IMR-90 (cell line): ENCODE results near the gene C10orf88.

Experiments used
- BHLHE40 ChIP-seq: fragments of 150-350 bp; IDR thresholded peaks from 2 replicates; pipeline ENCODE4 v1.6.1; 2016; ENCODE audit warnings: mild to moderate bottlenecking, low read depth, low read length
- CEBPB ChIP-seq: IDR thresholded peaks from 2 replicates; pipeline ENCODE4 v1.6.1; 2012; ENCODE audit warnings: low read depth, low read length, improper control_type of control experiment
- CHD1 ChIP-seq: IDR thresholded peaks from 2 replicates; pipeline ENCODE4 v1.6.1; 2012; ENCODE audit warnings: low read depth, low read length, improper control_type of control experiment
- MAFK ChIP-seq: IDR thresholded peaks from 2 replicates; pipeline ENCODE4 v1.6.1; 2012; ENCODE audit warnings: low read depth, low read length, improper control_type of control experiment
- MAZ ChIP-seq: IDR thresholded peaks from 2 replicates; pipeline ENCODE4 v1.6.1; 2012; ENCODE audit warnings: low read depth, mild to moderate bottlenecking, low read length, improper control_type of control experiment, moderate library complexity, borderline replicate concordance
- MXI1 ChIP-seq: IDR thresholded peaks from 2 replicates; pipeline ENCODE4 v1.6.1; 2012; ENCODE audit warnings: low read depth, mild to moderate bottlenecking, low read length, moderate library complexity, borderline replicate concordance
- POLR2A ChIP-seq: IDR thresholded peaks from 2 replicates; pipeline ENCODE4 v1.6.1; 2012; ENCODE audit warnings: mild to moderate bottlenecking, low read depth, low read length
- RAD21 ChIP-seq: IDR thresholded peaks from 2 replicates; pipeline ENCODE4 v1.6.1; 2012; ENCODE audit warnings: low read length, improper control_type of control experiment
- RCOR1 ChIP-seq: IDR thresholded peaks from 2 replicates; pipeline ENCODE4 v1.6.1; 2012; ENCODE audit warnings: mild to moderate bottlenecking, low read length, improper control_type of control experiment; ENCODE audit not compliant: insufficient replicate concordance
- RFX5 ChIP-seq: IDR thresholded peaks from 2 replicates; pipeline ENCODE4 v1.8.0; 2012; ENCODE audit warnings: low read depth, mild to moderate bottlenecking, low read length, moderate library complexity
- SMC3 ChIP-seq: fragments of 150-350 bp; IDR thresholded peaks from 2 replicates; pipeline ENCODE4 v1.6.1; 2016; ENCODE audit warnings: low read depth, mild to moderate bottlenecking, antibody characterized with exemption, low read length, moderate library complexity
- USF2 ChIP-seq: fragments of 150-350 bp; IDR thresholded peaks from 2 replicates; pipeline ENCODE4 v1.6.1; 2017; ENCODE audit warnings: mild to moderate bottlenecking, antibody characterized with exemption, low read length, low read depth
- TF ChIP-seq, protein P1 (sequence below): conservative IDR thresholded peaks from 2 replicates; pipeline ENCODE4 v1.5.1; 2012; ENCODE audit warnings: mild to moderate bottlenecking, low read depth, low read length, improper control_type of control experiment
- TF ChIP-seq, protein P2 (sequence below): fragments of 150-350 bp; IDR thresholded peaks from 2 replicates; pipeline ENCODE4 v1.6.1; 2016; ENCODE audit warnings: low read depth, mild to moderate bottlenecking, low read length, moderate library complexity, borderline replicate concordance

GRCh38 chr10:122939133-122939855 is 14.7 kb downstream of the C10orf88 start:
- TF ChIP-seq POLR2A, result no peak
- TF ChIP-seq, protein P1, sequence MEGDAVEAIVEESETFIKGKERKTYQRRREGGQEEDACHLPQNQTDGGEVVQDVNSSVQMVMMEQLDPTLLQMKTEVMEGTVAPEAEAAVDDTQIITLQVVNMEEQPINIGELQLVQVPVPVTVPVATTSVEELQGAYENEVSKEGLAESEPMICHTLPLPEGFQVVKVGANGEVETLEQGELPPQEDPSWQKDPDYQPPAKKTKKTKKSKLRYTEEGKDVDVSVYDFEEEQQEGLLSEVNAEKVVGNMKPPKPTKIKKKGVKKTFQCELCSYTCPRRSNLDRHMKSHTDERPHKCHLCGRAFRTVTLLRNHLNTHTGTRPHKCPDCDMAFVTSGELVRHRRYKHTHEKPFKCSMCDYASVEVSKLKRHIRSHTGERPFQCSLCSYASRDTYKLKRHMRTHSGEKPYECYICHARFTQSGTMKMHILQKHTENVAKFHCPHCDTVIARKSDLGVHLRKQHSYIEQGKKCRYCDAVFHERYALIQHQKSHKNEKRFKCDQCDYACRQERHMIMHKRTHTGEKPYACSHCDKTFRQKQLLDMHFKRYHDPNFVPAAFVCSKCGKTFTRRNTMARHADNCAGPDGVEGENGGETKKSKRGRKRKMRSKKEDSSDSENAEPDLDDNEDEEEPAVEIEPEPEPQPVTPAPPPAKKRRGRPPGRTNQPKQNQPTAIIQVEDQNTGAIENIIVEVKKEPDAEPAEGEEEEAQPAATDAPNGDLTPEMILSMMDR, result no peak
- TF ChIP-seq RAD21, result no peak
- no peak for TF ChIP-seq RFX5
- TF ChIP-seq CHD1, result no peak
- TF ChIP-seq SMC3, result no peak
- TF ChIP-seq, protein P2, sequence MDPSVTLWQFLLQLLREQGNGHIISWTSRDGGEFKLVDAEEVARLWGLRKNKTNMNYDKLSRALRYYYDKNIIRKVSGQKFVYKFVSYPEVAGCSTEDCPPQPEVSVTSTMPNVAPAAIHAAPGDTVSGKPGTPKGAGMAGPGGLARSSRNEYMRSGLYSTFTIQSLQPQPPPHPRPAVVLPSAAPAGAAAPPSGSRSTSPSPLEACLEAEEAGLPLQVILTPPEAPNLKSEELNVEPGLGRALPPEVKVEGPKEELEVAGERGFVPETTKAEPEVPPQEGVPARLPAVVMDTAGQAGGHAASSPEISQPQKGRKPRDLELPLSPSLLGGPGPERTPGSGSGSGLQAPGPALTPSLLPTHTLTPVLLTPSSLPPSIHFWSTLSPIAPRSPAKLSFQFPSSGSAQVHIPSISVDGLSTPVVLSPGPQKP, result no peak
- no peak for TF ChIP-seq USF2
- no peak for TF ChIP-seq MAZ
- no peak for TF ChIP-seq MAFK
- TF ChIP-seq BHLHE40, result no peak
- TF ChIP-seq MXI1, result no peak
- no peak for TF ChIP-seq CEBPB
- TF ChIP-seq RCOR1, result no peak
